PC-3 (cell line): Measurements from ENCODE around the gene ZBTB46. TPM values are rescaled to one million over a fixed set of nuclear protein-coding genes. Genes with fewer than 3 reads are reported as not detected.

ENCODE experiments used
- ATAC-seq: fragments of 200-7000 bp; cut with Tn5 transposase; 2 replicates; pipeline ENCODE4 v1.9.1; 2020; ENCODE audit warnings: mild to moderate bottlenecking, moderate library complexity
- BruUV-seq: library from RNA; stranded (reverse); fragments of 400-500 nt; replicated peaks from 2 replicates; lab custom pipeline; 2021; lab: Mats Ljungman, UMichigan
- CTCF ChIA-PET: fragments of 300-600 bp; sonication (Branson Sonifier 250); formaldehyde crosslinking; loops from one replicate; lab custom pipeline; 2022; ENCODE audit warnings: antibody characterized with exemption; lab: Charles Lee
- POLR2A ChIA-PET: fragments of 300-600 bp; sonication (Branson Sonifier 250); formaldehyde crosslinking; loops from one replicate; lab custom pipeline; 2022; ENCODE audit warnings: antibody characterized with exemption; ENCODE audit not compliant: unreplicated experiment; lab: Charles Lee
- DNase-seq: peaks from one replicate; pipeline ENCODE4 v3.0.0-alpha.2; 2015
- H2AFZ ChIP-seq: fragments of 300-600 bp; sonication (generic); 2 replicates; pipeline ENCODE4 v1.6.0; 2016; ENCODE audit warnings: antibody characterized with exemption, low read length
- H3F3A ChIP-seq: fragments of 300-600 bp; sonication (generic); one replicate; pipeline ENCODE4 v1.6.0; 2017; ENCODE audit warnings: antibody characterized with exemption, low read length, control low read depth, mild to moderate bottlenecking; ENCODE audit not compliant: unreplicated experiment
- H3K27ac ChIP-seq: fragments of 300-600 bp; sonication (generic); 2 replicates; pipeline ENCODE4 v1.5.1; 2016; ENCODE audit warnings: mild to moderate bottlenecking, low read length
- H3K27me3 ChIP-seq: fragments of 300-600 bp; sonication (generic); 2 replicates; pipeline ENCODE4 v1.6.1; 2016; ENCODE audit warnings: low read length, mixed read lengths
- H3K36me3 ChIP-seq: fragments of 300-600 bp; sonication (generic); 2 replicates; pipeline ENCODE4 v1.6.1; 2016; ENCODE audit warnings: low read depth, mixed run types, low read length, mixed read lengths
- H3K4me1 ChIP-seq: fragments of 300-600 bp; sonication (generic); 2 replicates; pipeline ENCODE4 v1.5.1; 2016; ENCODE audit warnings: low read length; ENCODE audit not compliant: insufficient read depth
- H3K4me2 ChIP-seq: fragments of 300-600 bp; sonication (generic); 2 replicates; pipeline ENCODE4 v1.6.0; 2016; ENCODE audit warnings: low read length
- H3K4me3 ChIP-seq: fragments of 300-600 bp; sonication (generic); 2 replicates; pipeline ENCODE4 v1.5.1; 2016; ENCODE audit warnings: mild to moderate bottlenecking, low read length, mixed read lengths
- H3K79me2 ChIP-seq: fragments of 300-600 bp; sonication (generic); 2 replicates; pipeline ENCODE4 v1.6.1; 2017; ENCODE audit warnings: low read length, mixed read lengths
- H3K9ac ChIP-seq: fragments of 300-600 bp; sonication (generic); 2 replicates; pipeline ENCODE4 v1.6.0; 2016; ENCODE audit warnings: mild to moderate bottlenecking, low read length
- H3K9me2 ChIP-seq: fragments of 300-600 bp; sonication (generic); replicated peaks from 2 replicates; pipeline ENCODE4 v1.6.1; 2016; ENCODE audit warnings: mixed run types, low read length, mixed read lengths
- H3K9me3 ChIP-seq: fragments of 300-600 bp; sonication (generic); 2 replicates; pipeline ENCODE4 v1.6.1; 2016; ENCODE audit warnings: low read length, mixed read lengths
- H4K20me1 ChIP-seq: fragments of 300-600 bp; sonication (generic); 2 replicates; pipeline ENCODE4 v1.6.1; 2016; ENCODE audit warnings: low read length, mixed read lengths
- EZH2 ChIP-seq: fragments of 300-600 bp; sonication (generic); IDR thresholded peaks from one replicate; pipeline ENCODE4 v1.6.1; 2017; ENCODE audit warnings: antibody characterized with exemption, mild to moderate bottlenecking, low read length; ENCODE audit not compliant: unreplicated experiment
- EZH2phosphoT487 ChIP-seq: fragments of 300-600 bp; sonication (generic); IDR thresholded peaks from 2 replicates; pipeline ENCODE4 v1.6.1; 2018; ENCODE audit warnings: mild to moderate bottlenecking, antibody characterized with exemption, low read length, borderline replicate concordance
- intact Hi-C: fragments of 100-400 bp; cut with micrococcal nuclease; formaldehyde crosslinking; loops from 2 replicates; pipeline ENCODE4 v1.9.0; 2023
- total RNA-seq: library from RNA; depleted of rRNA; stranded (reverse); fragments of >200 nt; gene quantifications from 2 replicates; pipeline ENCODE4 v1.2.3, GENCODE V29; 2014
- TF ChIP-seq, protein P1 (sequence below): fragments of 300-600 bp; sonication (generic); conservative IDR thresholded peaks from 2 replicates; pipeline ENCODE4 v1.5.1; 2017; ENCODE audit warnings: antibody characterized with exemption, low read depth, mild to moderate bottlenecking, low read length

Gene ZBTB46
- total RNA-seq, 1 experiment from 2014 or later: 7.3 TPM

DNA sequence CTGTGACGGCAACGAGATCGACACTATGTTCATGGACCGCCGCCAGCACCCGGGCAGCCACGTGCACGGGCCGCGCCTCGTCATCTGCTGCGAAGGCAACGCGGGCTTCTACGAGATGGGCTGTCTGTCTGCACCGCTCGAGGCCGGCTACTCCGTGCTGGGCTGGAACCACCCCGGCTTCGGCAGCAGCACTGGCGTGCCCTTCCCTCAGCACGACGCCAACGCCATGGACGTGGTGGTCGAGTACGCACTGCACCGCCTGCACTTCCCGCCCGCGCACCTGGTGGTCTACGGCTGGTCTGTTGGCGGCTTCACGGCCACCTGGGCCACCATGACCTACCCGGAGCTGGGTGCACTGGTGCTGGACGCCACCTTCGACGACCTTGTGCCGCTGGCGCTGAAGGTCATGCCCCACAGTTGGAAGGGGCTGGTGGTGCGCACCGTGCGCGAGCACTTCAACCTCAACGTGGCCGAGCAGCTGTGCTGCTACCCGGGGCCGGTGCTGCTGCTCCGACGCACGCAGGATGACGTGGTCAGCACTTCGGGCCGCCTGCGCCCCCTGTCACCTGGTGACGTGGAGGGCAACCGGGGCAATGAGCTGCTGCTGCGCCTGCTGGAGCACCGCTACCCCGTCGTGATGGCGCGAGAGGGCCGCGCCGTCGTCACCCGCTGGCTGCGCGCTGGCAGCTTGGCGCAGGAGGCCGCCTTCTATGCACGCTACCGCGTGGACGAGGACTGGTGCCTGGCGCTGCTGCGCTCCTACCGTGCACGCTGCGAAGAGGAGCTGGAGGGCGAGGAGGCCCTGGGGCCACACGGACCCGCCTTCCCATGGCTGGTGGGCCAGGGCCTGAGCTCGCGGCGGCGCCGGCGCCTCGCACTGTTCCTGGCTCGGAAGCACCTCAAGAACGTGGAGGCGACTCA is 31.2 kb upstream of the ZBTB46 start:
- Histone ChIP-seq H3F3A (peaks cover 6% of the 10 kb centered on the region), H2AFZ (no peak overlapping the region), H3K9me2 (no peaks in the 10 kb centered on the region), H3K9ac (no peak overlapping the region), H3K27me3 (peaks cover 3% of the 10 kb centered on the region; the same call in 1 of the 2 replicates), H3K4me2 (no peak overlapping the region), H3K36me3 (peaks cover 6% of the 10 kb centered on the region; the same call in 1 of the 2 replicates), H3K4me1 (peaks cover 8% of the 10 kb centered on the region), H4K20me1 (0 out of 2 replicates have a peak, but pooled peaks cover under 1% of the 10 kb centered on the region), H3K4me3 (no peak overlapping the region), H3K79me2 (peaks cover 39% of the 10 kb centered on the region), H3K27ac (no peak overlapping the region), H3K9me3 (no peaks in the 10 kb centered on the region)
- no TSS peak for BruUV-seq
- no peak for DNase-seq
- ATAC-seq: no peak
- ChIA-PET CTCF (no interaction called here), POLR2A (no interaction called here)
- intact Hi-C loops: no loop called here
- TF ChIP-seq EZH2phosphoT487 (no peak), EZH2 (no peak)
- TF ChIP-seq, protein P1, sequence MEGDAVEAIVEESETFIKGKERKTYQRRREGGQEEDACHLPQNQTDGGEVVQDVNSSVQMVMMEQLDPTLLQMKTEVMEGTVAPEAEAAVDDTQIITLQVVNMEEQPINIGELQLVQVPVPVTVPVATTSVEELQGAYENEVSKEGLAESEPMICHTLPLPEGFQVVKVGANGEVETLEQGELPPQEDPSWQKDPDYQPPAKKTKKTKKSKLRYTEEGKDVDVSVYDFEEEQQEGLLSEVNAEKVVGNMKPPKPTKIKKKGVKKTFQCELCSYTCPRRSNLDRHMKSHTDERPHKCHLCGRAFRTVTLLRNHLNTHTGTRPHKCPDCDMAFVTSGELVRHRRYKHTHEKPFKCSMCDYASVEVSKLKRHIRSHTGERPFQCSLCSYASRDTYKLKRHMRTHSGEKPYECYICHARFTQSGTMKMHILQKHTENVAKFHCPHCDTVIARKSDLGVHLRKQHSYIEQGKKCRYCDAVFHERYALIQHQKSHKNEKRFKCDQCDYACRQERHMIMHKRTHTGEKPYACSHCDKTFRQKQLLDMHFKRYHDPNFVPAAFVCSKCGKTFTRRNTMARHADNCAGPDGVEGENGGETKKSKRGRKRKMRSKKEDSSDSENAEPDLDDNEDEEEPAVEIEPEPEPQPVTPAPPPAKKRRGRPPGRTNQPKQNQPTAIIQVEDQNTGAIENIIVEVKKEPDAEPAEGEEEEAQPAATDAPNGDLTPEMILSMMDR: no peak

GRCh38 chr20:63861365-63861934 is 30.4 kb upstream of the ZBTB46 start, which contains the start of gene ABHD16B:
Gene ABHD16B, plus strand, starts transcription at chr20:63861498. Its CDS starts 43 bp downstream, at chr20:63861541.
- Histone ChIP-seq H3K36me3 (peaks cover 6% of the 10 kb centered on the region; the same call in 1 of the 2 replicates), H3F3A (peaks cover 8% of the 10 kb centered on the region), H3K4me1 (peaks cover 8% of the 10 kb centered on the region), H4K20me1 (no peaks in the 10 kb centered on the region), H3K27me3 (peaks cover 3% of the 10 kb centered on the region; the same call in 1 of the 2 replicates), H3K9me2 (no peaks in the 10 kb centered on the region), H3K9ac (no peak within 1 kb of the TSS), H3K79me2 (peaks cover 31% of the 10 kb centered on the region), H3K4me3 (no peak within 1 kb of the TSS), H2AFZ (no peak within 1 kb of the TSS), H3K9me3 (no peaks in the 10 kb centered on the region), H3K4me2 (no peak within 1 kb of the TSS), H3K27ac (no peak within 1 kb of the TSS)
- ATAC-seq: no peak
- no TSS peak for BruUV-seq
- POLR2A ChIA-PET: no interaction called here
- intact Hi-C loops: no loop called here
- CTCF ChIA-PET: no interaction called here
- TF ChIP-seq EZH2phosphoT487 (no peak), EZH2 (no peak)
- TF ChIP-seq, protein P1: no peak
- no peak for DNase-seq
